Measurements from ENCODE around the gene RBM7.

The RBM7 gene

DNA sequence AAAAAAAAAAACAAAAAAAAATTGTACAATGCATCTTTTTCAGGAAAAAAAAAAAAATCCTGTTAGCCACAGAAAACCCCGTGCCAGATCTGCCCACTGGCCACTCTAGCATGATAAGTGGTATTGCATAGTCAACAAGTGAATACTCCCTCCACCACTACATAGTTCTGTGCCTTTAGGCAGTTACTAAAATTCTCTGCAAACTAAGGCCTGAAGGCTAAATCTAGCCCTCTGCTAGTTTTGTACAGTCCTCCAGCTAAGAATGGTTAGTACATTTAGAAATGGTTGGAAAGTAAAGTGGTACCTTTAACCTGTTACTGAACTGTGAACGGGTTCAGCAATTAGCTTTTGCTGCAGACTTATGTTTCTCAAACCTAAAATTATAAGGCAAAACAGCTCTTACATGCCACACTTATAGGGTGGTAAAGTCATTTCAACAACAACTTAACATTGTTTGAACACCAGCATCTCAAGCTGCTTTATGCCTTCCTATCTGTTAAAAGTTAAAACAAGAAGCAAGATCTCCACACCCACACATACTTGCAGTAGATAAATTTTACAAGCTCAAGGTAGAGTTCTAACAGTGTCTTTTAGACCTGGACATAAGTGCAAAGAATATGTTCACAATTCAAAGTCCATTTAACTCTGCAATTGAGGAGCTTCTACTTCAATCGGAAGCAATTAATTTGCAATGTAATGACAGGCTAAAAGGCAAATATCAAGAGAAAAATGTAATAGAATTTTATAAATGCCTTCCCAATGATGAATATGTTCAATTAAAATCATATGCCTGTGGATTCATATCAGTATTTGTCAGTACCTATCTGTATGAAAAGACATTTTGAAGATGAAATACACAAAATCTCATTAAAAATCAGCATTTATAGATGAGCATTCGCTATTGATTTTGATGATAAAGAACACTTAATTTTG, 7.5 kb upstream of the RBM7 start:
- DNase-seq: no peak

DNA sequence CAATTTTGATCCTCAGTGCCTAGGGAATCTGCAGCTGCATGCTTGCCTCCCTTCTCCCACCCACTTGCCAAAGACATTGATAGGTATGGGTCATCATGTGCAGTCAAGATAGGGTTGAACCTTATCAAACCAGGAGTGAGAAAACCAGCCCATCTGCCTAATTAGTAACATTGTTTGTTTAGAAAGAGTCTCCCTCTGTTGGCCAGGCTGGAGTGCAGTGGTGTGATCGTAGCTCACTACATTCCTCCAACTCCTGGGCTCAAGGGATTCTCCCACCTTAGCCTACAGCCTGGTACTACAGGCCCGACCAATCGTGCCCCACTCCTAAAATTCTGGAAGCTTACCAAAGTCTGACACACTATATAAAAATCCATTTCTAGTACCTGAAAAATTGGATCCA, 4.7 kb upstream of the RBM7 start:
- no peak for DNase-seq

DNA sequence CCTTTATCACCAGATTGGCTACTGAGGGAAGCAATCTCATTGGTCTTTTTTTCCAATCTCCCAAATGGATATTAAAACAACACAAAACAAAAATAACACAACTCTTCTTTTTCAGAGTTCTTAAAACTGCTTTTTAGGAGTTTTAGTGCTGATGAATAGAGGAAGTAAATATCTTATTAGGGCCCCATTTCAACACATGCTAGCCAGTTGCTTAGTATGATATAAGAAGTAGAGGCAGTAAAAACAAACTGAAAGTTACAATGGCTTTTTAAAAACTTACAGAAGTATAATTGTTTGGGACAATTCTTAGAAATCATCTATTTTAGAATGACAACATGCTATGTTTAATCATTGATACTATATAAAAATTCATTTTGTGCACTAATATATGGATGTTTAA, 3.5 kb upstream of the RBM7 start:
- DNase-seq: no peak

DNA sequence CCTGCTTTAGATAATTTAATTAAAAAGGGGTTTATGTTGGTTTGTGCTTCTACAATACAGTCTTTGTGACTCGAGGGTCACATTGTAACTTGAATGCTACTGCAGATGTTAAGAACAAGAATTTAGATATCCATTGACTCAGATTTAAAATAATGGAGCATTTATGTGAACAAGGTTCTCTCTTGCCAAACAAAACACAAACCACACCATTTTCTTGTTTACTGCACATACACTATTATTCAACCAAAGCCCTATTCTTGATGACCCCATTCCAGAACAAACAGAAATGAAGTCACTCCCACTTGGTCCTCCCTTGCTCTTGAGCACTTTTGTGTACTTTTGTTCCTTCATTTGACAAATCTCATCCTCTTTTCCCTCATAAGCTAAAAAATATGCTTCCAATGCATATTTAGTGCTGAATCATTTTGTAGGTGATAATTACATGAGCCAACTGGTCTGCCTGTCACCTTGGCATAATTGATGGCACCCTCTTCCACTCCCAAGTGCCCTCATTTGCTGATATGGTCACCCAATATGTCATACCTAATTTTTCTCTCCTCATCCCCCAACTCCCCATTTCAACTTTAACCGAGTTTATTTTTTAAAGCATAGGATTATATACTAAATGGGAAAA, 3.0 kb upstream of the RBM7 start:
- DNase-seq: no peak

DNA sequence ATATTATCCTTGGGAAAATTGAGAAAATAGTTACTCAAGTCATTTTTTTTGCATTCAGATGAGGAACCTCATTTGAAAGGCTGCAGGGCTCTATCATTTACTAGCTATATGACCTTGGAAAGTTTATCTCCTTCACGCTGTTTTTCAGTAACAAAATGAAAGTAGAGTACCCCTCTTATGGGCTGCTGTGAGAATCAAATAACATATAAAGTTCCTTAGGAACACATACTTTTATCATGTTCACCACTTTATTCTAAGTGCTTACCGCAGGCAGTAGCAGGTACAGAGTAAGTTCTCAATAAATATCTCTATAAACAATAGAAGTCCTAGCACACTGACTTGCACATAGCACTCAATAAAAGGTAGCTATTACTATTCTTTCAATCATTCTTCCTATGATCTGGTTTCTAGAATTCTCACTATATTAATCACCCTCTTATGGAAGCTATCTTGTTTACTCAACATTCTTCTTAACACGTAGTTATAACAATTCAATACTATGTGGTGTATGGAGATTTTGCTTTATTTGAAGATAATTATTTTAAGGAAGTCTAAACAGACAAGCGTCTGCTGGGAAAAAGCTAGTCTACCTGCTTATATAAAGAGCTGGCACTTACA, 2.1 kb upstream of the RBM7 start:
- DNase-seq: no peak

DNA sequence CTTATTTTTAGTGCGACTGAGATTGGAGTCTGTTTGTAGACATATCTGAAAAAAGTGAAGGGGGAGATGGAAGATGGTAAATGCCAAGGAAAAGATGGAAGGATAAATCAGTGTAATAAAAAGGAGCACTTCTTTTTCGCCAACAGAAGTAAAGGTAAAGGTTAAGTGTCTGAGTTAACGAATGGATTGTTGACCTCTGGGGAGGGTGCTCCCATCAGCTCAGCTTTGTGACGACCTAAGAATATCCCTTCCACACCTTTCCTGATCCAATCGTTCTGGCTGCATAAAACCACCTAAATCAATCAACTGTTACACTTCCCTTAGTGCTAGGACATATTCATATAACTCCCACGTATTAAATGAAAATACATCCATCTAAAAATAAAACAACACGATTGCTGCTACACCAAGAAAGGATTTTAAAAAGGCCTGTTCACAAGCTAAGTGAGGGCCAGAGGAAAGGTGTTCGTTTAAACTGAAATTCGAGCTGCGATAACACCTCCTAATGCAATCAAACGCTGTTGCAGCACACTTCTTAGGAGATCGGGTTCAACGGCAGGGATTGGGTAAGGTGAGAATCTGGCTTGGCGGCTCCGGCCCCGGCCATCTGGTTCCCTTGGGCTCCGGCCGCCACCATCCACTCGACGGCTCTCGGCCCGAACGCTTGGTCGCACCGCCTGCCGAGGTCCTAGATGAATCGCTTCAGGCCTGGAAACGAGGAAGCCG, 813 bp upstream of the RBM7 start:
- DNase-seq: no peak

DNA sequence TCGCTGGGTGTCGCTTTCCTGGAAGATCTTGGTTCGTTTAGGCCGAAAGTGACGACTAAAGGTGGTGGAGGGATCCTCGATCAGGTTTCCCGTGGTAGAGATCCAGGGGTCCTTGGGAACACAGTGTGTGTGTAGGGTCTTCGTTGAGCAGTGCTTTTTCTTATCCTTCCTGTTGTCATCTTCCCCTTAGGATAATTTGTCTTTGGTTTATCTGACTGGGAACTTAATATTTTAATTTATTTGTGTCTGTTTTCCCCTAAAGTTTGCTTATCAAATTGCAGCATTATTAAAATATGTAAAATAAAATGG, 403 bp downstream of the RBM7 start:
- DNase-seq: no peak

DNA sequence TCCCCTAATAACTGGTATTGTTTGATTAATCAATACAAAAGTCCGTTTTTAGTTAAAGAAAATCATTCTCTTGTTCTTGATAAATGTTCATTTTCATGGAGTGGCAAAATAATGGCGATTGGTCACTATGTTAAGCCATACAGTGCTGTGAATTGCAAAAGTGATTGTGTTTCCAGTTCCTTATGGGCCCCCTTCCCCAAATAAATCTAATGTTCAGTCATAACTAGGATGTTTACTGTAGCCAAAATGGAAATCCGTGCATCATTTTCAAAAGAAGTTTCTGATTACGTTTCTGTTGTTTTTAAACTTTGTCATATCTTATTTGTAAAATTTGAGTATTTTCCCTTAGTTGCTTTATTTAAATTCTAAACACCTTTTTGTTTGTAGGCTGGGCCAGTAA, 845 bp downstream of the RBM7 start:
- DNase-seq: peak; percentile 33

DNA sequence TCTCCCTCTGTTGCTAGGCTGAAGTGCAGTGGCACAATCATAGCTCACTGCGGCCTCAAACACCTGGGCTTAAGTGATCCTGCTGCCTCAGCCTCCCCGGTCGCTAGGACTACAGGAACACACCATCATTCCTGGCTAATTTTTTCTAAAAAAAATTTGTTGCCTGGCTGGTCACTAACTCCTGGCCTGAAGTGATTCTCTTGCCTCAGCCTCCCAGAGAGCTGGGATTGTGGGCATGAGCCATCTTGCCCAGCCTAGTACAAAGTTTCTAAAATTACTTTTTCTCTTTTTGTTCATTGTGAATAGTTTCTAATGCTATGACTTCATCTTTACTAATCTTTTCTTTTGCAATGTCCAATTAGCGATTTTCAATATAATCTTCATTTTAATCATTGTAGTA, 12.5 kb downstream of the RBM7 start:
- no peak for DNase-seq

DNA sequence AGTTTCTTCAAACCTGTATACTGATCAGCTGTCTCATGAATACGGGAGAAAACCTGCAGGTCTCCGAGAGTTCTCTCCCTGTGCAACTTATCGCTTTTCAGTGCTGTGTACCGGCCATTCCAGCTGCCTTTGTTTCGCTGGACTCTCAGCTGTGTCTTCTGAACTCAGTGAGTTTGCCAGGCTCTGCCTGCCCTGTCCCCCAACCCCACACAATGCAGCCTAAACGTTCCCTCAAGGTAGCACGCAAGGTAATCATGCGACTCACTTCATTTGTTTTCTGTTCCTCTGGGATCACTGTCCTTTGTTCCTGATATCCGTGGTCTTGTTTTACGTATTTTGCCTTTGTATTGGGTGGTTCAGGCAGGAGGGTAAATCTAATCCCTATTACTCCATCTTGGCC, 13.5 kb downstream of the RBM7 start:
- no peak for DNase-seq

DNA sequence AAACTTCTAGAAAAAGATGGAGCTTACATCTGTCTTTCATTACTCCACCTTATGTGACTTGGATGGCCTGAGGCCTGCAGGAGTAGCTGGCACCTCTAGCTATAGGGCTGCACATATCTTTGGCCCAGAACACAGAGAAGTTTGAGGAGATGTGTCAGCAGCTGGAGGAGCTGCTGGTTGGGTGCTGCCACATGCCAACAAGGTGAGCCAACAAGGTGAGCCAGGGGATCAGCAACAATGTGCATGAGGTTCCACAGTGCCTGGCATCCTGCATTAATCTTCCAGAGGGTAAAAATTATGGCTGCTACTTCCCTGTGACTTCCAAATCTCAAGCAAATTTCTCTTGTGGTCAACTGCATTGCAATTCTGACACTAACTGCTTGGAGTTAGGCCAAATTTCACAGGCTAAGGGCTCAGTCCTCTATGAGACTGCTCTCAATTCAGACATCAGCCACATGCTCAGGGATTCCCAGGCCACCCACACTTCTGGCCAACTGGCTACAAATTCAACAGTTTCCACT, 16.0 kb downstream of the RBM7 start:
- no peak for DNase-seq

DNA sequence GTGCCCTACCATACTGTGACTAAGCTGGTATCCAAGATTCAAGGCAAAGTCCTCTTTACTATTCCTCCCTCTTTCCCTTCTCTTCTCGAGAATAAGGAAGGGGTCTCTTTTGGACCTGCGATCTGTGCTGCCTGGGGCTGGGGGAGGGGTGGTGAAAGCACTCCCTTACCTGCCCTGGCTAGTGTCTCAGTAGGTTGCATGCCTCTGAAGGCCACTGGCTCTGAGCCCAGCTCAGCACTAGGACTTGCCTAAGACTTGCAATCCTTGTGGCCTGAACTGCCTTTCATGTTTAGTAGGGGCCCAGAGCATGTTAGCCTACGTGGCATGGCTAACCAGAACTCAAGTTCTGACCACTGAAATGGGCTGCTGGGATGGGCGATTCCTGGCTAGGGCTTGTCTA, 25.8 kb downstream of the RBM7 start:
- no peak for DNase-seq

DNA sequence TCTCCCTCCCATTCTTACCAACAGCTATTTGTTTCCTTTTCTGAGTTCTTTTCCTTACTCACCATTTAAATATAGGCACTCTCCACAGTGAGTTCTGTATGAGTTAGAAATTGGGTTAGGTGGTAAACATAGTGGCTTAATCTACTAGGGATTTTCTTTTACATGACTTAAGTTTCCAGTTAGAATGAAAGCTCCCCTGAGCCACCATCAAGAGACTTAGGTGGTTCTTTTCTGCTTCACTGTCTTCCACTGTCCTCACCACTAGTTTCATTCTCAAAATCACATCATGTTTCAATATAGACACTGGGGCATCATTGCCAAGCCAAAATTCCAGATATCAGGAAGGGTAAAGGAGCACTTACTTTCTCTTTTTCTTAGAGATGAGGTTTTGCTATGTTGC, 29.8 kb downstream of the RBM7 start:
- DNase-seq: no peak

DNA sequence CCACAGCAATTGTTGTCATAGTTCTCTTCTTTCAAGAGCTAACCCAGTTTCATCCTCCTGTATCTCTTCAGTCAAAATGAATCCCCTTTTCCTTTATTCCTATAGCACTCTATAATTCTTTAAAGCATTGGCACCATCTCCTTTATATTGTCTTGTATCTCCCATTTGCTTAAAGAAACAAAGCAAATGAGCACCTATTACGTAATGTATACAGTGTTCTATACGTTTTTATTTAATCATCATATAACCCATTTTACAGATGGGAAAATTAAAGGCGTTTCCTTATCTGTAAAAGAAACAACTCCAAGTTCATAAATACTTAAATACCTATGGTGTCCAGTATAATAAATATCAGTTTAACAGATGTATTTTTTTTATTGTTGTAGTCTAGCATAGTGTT, 32.4 kb downstream of the RBM7 start:
- no peak for DNase-seq

DNA sequence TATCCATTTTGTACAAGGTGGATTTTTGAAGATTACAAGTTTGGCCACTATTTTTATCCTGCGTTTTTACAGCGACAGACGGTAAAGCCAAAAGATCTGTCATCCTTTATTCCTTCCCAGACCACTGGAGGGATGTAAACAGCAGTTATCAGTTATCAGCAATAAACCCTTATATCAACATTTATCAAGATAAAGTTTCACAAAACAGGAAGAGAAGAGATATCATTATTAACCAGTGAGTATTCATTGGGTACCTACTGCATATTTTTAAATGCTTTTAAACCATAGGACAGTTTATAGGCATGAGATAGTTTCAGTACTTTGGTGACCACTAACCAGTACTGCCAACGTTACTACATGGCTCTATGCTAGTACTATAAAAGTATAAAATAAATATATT, 32.9 kb downstream of the RBM7 start:
- DNase-seq: no peak

DNA sequence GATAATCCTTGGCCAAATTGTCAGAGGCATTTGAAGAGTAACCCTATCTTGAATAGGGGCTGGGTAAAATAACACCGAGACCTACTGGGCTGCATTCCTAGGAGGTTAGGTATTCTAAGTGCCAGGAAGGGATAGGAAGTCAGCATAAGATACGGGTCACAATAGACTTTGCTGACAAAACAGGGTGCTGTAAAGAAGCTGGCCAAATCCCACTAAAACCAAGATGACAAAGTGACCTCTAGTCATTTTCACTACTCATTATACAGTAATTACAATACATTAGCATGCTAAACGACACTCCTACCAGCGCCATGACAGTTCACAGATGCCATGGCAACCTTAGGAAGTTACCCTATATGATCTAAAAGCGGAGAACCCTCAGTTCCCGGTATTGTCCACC, 37.8 kb downstream of the RBM7 start:
- no peak for DNase-seq

DNA sequence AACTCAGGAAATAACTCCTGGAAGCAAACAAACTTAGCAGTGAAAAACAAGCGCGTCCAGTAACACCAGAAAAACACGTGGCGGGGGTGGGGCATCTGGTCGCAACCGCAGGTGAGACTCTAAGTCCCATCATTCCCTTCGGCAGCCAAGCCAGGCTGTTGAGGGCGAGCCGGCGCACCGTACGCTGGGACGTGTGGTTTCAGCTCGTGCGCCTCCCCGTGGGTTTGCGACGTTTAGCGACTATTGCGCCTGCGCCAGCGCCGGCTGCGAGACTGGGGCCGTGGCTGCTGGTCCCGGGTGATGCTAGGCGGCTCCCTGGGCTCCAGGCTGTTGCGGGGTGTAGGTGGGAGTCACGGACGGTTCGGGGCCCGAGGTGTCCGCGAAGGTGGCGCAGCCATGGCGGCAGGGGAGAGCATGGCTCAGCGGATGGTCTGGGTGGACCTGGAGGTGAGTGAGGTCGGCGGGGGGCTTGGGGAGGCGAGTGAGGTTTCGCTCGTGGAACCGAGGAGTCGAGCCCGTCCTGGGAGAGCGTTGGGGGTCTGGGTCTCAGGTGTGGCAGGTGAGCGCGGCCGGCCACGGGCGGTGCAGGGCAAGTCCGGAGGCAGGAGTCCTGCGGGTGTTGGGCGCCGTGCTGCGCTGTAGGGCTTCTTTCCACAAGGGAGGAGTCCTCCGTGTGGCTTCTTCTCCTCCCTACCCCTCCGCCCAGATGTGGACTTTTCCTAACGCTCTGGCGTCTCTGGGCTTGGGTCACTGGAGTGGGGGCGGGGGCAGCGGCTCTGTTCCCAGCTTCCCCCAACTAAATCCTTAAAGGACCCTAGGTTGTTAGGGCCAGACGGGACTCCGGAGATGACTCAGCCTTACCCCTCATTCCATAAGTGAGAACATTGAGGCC, 39.0 kb downstream of the RBM7 start, which contains the start of gene REXO2:
REXO2 (plus strand) TSS at position 239 of the 892 bp plus-strand sequence; CDS start at position 301, 62 bp downstream.
- peak; percentile 89 for DNase-seq

DNA sequence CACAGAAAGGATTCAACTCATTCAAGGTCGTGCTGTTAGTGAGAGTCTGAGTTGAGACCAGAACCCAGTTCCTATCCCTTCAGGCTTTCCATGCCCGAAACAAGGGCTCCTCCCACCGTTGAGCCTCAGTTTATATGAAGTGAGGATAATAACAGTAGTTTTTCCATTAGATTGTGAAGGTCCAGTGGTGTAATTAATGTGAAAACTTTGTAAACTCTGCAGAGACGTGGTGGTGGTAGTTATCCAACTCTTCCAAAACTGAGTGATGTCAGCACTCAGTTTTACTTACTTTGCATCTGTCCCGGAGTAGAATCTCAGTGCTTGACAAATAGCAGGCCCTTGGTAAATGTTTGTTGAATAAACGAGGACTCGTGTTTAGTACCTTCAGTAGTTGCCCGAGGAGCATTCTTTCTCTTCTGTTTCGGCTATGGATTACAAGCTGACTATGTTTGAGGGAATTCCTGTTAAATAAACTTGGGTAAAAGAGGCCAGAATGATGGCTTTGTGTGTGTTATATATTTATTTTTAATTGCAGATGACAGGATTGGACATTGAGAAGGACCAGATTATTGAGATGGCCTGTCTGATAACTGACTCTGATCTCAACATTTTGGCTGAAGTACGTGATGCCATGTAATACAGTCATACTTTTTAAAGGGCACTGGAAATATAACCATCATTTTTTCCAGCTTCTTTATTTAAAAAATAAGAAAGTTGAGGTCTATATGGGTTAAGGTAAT, 39.8 kb downstream of the RBM7 start:
- no peak for DNase-seq

DNA sequence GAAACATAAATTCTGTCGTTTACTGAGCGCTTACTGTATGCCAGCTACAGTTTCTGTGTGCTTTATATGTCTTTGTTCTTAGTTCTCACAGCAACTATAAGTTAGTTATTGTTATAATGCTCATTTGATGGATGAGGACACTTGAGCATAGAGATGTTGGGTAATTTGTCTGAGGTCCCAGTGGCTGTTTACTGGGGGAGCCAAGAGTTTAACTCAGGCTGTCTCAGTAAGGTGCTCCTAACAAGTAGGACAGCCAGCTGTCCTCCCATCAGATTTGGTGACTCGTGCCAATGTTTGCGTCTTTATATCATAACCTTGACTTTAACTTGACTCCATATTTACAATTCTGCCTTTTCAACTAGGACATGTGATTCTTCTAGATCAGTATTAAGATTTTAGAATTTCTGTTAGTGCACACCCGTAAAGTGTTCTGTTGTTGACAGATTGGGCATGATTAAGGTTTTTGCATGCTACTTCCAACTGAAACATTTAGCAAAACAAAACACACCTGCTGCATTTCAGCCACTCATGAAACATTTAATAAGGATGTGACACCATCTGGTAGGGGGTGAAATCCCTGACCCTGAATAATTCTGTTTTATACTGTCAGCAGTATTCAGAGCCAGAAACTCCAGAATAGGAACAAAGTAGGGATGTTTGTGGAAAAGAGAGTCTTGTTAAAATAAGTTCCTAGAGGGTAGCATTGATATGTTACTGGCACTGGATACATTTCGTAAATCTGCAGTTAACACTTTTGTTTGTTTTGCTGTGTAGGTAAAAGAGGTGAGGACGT, 40.7 kb downstream of the RBM7 start:
- DNase-seq: no peak

DNA sequence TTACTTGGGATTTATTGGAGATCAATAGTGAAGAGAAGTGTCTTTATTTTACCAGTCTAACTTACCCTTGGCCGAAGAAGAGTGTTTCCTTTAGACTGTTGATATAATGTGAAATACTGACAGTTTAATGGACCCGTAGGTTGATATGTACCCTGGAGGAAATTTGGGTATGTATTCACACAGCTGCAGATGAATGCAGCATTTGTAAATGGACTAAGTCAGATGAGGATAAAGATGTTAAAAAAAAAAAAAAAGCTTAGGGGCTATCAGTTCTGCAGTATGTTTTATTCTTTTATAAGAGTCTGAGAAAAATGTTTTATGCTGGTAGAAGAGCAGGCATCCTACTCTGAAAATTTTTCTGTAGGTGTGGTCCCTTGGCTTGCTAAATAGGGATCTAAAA, 41.5 kb downstream of the RBM7 start:
- DNase-seq: no peak
